HK-2 (cell line): Measurements from ENCODE around the gene NID1.

Experiments
- DNase-seq: peaks from one replicate; pipeline ENCODE4 v3.0.0-alpha.2; 2018; ENCODE audit not compliant: unreplicated experiment

Gene NID1

GRCh38 chr1:236065509-236066005 lies 667 bp upstream of the NID1 start:
- DNase-seq, result no peak

- peak; percentile 79 for DNase-seq
Observed at GRCh38 chr1:236063919-236064673, 794 bp downstream of the NID1 start.

- no peak for DNase-seq
Observed at GRCh38 chr1:236063551-236063918, 1.4 kb downstream of the NID1 start.

GRCh38 chr1:236060286-236060685 lies 4.6 kb downstream of the NID1 start:
- DNase-seq, result no peak

GRCh38 chr1:236059011-236059410 lies 5.9 kb downstream of the NID1 start:
- DNase-seq, result no peak

- no peak for DNase-seq
Observed at GRCh38 chr1:236058141-236058934, 6.6 kb downstream of the NID1 start.

GRCh38 chr1:236057546-236057945 lies 7.3 kb downstream of the NID1 start:
- no peak for DNase-seq

GRCh38 chr1:236052232-236052993 lies 12.5 kb downstream of the NID1 start:
- no peak for DNase-seq

GRCh38 chr1:236051242-236051791 lies 13.6 kb downstream of the NID1 start:
- no peak for DNase-seq

- no peak for DNase-seq
Observed at GRCh38 chr1:236045771-236046170, 19.1 kb downstream of the NID1 start.

GRCh38 chr1:236044341-236044740 lies 20.5 kb downstream of the NID1 start:
- DNase-seq, result no peak

- DNase-seq, result no peak
Observed at GRCh38 chr1:236041631-236042618, 23.0 kb downstream of the NID1 start.

GRCh38 chr1:236039740-236040685 lies 24.9 kb downstream of the NID1 start:
- DNase-seq, result no peak

- DNase-seq, result no peak
Observed at GRCh38 chr1:236038034-236038433, 26.9 kb downstream of the NID1 start.

GRCh38 chr1:236035681-236036101 lies 29.2 kb downstream of the NID1 start:
- DNase-seq, result no peak

GRCh38 chr1:236033336-236033735 lies 31.6 kb downstream of the NID1 start:
- no peak for DNase-seq

- no peak for DNase-seq
Observed at GRCh38 chr1:236030534-236030933, 34.4 kb downstream of the NID1 start.

GRCh38 chr1:236029428-236029940 lies 35.4 kb downstream of the NID1 start:
- DNase-seq, result no peak

GRCh38 chr1:236027104-236027503 lies 37.8 kb downstream of the NID1 start:
- no peak for DNase-seq
